Middle frontal gyrus (tissue), 1 donor: ENCODE measurements around the gene SLC18A3.

Experiments used
- DNase-seq: peaks from one replicate; pipeline ENCODE4 v3.0.0-alpha.2; 2015; ENCODE audit warnings: low spot score; ENCODE audit errors: extremely low spot score

The SLC18A3 gene

GRCh38 chr10:49595713-49596492, 14.2 kb upstream of the SLC18A3 start:
- DNase-seq: no peak

GRCh38 chr10:49596493-49596809, 13.7 kb upstream of the SLC18A3 start:
- no peak for DNase-seq

GRCh38 chr10:49596836-49597235, 13.3 kb upstream of the SLC18A3 start:
- no peak for DNase-seq

- no peak for DNase-seq
These were observed 12.5 kb upstream of the SLC18A3 start for GRCh38 chr10:49597426-49598163.

GRCh38 chr10:49598164-49598856, 11.8 kb upstream of the SLC18A3 start:
- DNase-seq: no peak

DNA sequence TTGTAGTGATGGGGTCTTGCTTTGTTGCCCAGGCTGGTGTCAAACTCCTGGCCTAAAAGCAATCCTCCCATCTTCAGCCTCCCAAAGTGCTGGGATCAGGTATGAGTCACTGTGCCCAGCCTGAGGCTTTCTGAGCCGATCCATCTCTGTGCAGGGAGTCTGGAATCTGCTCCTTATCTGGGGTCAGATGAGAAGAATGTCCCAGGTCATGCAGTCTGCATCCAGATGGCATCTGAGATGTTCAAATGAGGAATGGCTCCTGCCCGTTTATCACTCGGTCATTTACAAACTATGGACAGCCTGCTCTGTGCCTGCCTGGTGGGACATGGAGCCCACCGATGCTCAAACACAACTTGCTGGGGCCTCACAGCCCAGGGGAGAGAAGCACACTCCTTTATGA, 11.1 kb upstream of the SLC18A3 start:
- no peak for DNase-seq

DNA sequence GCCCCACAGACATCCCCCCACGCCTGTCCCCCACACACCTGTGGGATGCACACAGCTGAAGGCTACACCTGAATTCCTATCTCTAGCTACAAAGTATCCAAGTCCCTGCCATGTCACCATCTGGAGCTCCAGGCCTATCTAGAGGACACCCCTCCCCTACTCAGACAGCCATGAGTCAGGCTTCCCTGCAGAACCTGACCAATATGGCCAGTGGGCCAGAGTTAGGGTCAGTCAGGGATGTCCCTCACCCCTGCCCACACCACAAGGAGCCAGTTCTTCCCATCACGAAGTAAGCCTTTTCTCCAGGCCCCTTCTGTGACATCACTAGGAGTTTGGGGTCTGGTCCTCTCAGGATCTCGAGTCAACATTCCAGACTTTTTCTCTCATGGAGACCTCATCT, 10.6 kb upstream of the SLC18A3 start:
- DNase-seq: no peak

- DNase-seq: no peak
These were observed 10.1 kb upstream of the SLC18A3 start for GRCh38 chr10:49600046-49600445.

DNA sequence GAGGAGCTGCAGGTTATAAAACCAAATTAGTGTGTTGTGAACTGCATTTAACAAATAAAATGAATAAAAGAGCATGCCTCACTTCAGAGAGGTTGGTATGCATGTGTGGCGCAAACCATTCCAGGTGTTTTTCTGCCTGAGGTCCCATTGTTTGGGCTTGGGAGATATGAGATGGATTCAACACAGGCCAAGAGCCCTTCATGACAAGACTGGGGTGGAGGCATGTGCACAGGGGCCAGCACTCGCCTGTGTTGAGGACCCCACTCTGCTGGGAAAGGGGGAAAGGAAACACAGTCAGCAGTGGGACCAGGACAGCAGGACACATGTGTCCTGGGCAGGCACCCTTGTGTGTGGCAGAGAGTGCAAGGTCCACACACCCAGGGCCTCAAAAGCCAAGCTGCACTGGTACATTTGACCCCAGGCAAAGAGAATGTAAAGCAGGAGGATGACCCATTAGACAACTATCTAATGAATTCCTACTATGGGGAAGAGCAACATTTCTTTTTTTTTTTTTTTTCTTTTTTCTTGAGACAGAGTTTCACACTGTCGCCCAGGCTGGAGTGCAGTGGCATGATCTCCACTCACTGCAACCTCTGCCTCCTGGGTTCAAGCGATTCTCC, 9.2 kb upstream of the SLC18A3 start:
- DNase-seq: no peak

DNA sequence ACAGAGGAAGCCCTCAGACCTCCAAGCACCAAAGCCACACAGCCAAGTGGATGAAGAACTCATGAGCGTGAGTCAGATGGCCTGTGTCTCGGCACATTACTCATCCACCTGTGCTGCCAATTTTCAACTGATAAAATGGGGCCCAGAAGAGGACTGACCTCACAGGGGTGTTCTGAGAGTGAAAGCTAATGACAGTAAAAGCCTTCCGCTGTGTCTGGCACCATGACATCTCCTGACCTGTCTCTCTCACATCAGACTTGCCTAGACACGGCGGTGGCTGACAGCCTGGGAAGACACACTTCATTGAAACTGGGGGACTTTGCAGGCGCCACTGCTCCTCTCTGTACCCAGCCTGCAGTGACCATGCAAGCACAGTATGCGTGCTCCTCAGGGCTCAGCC, 8.3 kb upstream of the SLC18A3 start:
- DNase-seq: no peak

DNA sequence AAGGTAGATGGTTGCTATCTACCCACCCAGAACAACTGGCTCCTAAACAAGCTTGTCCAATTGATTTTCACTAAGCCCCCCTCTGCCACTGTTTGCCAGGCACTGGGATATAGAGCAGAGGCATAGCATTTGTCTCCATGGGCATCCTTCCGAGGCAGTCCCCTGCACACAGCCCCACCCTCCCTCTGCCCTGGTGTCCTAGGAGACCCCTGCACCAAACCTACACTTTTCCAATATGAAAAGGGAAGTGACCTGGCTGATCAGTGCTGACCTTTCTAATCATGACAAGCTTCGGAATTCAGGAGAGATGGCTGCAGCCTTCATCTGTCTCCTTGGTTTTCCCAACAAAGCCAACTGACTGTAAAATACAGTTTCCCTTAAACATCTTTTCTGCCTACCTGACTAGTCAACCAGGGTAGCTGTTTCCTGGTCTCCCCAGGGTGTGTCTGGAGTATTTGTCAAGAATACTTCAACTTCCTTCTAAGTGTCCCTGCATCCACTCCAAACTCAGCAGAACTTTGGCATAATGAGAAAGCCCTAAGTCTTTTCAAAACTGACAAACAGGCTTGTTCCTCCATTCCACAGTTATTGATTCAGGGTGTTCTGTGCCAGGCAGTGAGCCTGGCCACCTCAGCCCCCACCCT, 7.6 kb upstream of the SLC18A3 start:
- DNase-seq: no peak

GRCh38 chr10:49605216-49605938, 4.7 kb upstream of the SLC18A3 start:
- no peak for DNase-seq

DNA sequence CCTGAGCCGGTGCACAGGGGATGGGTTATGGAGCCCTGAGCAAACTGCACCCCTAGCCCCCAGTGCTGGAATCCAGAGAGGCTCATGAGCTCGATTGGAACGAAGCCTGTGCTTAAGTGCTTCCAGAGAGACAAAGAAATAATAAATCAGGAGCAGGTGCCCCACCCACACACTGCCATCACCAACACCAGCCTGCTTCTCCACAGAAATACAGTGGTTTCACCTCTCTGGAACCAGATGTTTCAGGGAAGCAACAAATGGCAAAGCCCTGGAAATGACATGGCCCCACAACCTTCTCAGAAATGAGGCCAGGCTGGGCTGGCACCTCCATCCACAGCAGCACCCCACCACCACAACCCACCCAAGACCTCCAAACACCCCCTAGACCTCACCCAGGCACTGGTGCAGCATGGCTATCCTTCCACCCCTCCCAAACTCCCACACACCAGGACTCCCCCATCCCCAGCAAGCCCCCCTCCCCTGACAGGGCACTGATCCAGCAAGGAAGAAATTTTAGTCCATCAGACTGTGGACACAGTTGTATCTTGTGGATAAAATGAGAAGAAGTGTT, 4.1 kb upstream of the SLC18A3 start:
- DNase-seq: no peak

- no peak for DNase-seq
These were observed 3.1 kb upstream of the SLC18A3 start for GRCh38 chr10:49606981-49607535.

GRCh38 chr10:49608166-49609005, 1.7 kb upstream of the SLC18A3 start:
- DNase-seq: no peak

DNA sequence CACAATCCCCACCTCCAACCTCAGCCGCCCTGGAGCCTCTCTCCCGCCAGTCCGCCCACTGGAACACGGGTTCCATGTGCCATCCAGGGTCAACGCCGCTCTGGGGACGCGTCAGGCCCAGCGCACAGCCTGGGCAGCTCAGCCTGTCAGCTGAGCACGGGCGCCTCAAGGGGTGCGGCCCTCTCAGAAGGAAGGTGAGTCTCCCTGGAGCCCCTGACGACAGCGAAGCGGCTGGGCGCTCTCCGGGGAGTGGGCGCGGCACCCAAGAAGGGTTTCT, 1.2 kb upstream of the SLC18A3 start:
- DNase-seq: no peak

DNA sequence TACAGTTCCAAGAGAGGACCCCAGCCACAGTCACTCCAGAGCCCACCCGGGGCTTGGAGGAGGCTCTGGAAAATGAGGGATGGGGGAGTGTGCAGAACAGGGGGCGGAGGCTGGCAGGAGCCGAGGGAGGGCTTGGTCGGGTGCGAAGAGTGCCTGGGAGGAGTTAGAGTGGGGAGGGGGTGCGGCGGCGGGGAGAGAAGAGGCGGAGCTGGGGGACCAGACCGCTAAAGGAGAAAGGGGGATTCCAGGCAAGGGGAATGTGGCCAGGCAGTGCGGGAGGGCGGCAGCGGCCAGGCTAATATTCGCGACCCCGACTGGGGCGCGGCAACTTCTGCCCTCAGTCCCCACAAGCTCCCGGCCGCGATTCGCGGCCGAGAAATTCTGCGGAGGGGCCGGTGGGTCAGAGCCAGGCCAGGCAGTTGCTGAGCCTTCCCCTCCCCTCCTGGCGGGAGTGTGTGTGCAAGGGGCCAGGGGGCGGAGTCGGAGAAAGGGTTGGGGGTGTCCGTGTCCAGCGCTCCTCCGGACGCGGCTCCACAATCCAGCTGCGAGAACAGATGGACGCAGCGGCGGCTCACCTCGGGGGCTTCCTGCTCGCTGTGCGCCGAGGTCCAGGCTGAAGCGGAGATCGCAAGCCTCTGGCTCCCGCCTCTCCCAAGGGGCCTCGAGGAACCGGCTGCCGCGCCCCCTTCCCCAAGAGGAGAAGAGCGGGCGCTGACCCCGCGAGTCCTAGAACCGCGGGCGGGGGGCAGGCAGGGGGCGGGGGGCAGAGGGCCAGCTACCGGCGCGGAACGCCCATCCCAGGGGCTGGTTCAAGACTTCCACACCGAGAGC, 612 bp upstream of the SLC18A3 start:
- DNase-seq: no peak

- DNase-seq: no peak
These were observed 502 bp downstream of the SLC18A3 start for GRCh38 chr10:49610458-49611165.
